Keratinocyte (primary cell): ENCODE measurements around the gene ALOX15B. TPM values are rescaled to one million over a fixed set of nuclear protein-coding genes. Genes with fewer than 3 reads are reported as not detected.
"Not testable (repeated sequence)": the region's sequence is repeated elsewhere in the genome, so short reads cannot be mapped to it uniquely, and the experiment has no call there.

ENCODE experiments used
- DNase-seq: peaks from one replicate; pipeline ENCODE4 v3.0.0-alpha.2; 2011; ENCODE audit warnings: low read depth, missing footprints, low spot score
- FAIRE-seq: peaks from 2 replicates; lab custom pipeline; 2011; peaks lifted over from hg19 to GRCh38; lab: Jason Lieb, UNC
- H2AFZ ChIP-seq: 2 replicates; pipeline ENCODE4 v1.6.0; 2012; ENCODE audit warnings: low read length, control low read depth, inconsistent platforms; ENCODE audit not compliant: control insufficient read depth
- H3K27ac ChIP-seq: 2 replicates; pipeline ENCODE4 v1.5.1; 2011; ENCODE audit warnings: low read length; ENCODE audit not compliant: control insufficient read depth, insufficient read depth
- H3K27me3 ChIP-seq: 3 replicates; pipeline ENCODE4 v1.6.0; 2011; ENCODE audit warnings: low read length; ENCODE audit not compliant: control insufficient read depth, insufficient read depth; ENCODE audit errors: extremely low read depth
- H3K36me3 ChIP-seq, 2 experiments: 2 replicates in 1 of 2; 3 replicates in 1 of 2; pipeline ENCODE4 v1.5.1; 2011; ENCODE audit warnings: low read length in 2 of 2, mild to moderate bottlenecking in 1 of 2; ENCODE audit not compliant: control insufficient read depth in 2 of 2, insufficient read depth in 2 of 2; ENCODE audit errors: extremely low read depth in 1 of 2
- H3K4me1 ChIP-seq: 3 replicates; pipeline ENCODE4 v1.5.1; 2011; ENCODE audit warnings: low read length; ENCODE audit not compliant: control insufficient read depth, insufficient read depth; ENCODE audit errors: extremely low read depth
- H3K4me2 ChIP-seq: 3 replicates; pipeline ENCODE4 v1.6.0; 2011; ENCODE audit warnings: low read depth, low read length; ENCODE audit not compliant: control insufficient read depth, insufficient read depth; ENCODE audit errors: extremely low read depth
- H3K4me3 ChIP-seq, 3 experiments: fragments of 200-600 bp in 1 of 3; sonication (generic) in 1 of 3; 2 replicates in 2 of 3; 3 replicates in 1 of 3; pipeline ENCODE4 v1.5.1; 2011 to 2016; ENCODE audit warnings: low read length in 3 of 3, mild to moderate bottlenecking in 3 of 3, control low read depth in 2 of 3, inconsistent platforms in 1 of 3, low read depth in 1 of 3, mixed read lengths in 1 of 3, mixed run types in 1 of 3, moderate library complexity in 1 of 3; ENCODE audit not compliant: control insufficient read depth in 2 of 3, insufficient read depth in 2 of 3; ENCODE audit errors: extremely low read depth in 1 of 3
- H3K79me2 ChIP-seq: 2 replicates; pipeline ENCODE4 v1.6.0; 2012; ENCODE audit warnings: low read length; ENCODE audit not compliant: control insufficient read depth, insufficient read depth
- H3K9ac ChIP-seq: 3 replicates; pipeline ENCODE4 v1.6.0; 2011; ENCODE audit warnings: low read length; ENCODE audit not compliant: control insufficient read depth, insufficient read depth; ENCODE audit errors: extremely low read depth
- H3K9me1 ChIP-seq: 3 replicates; pipeline ENCODE4 v1.6.0; 2011; ENCODE audit warnings: low read length; ENCODE audit not compliant: control insufficient read depth, insufficient read depth; ENCODE audit errors: extremely low read depth
- H3K9me3 ChIP-seq: 2 replicates; pipeline ENCODE4 v1.5.1; 2012; ENCODE audit warnings: low read depth, low read length; ENCODE audit not compliant: control insufficient read depth
- H4K20me1 ChIP-seq: 3 replicates; pipeline ENCODE4 v1.6.0; 2011; ENCODE audit warnings: low read length; ENCODE audit not compliant: control insufficient read depth, insufficient read depth; ENCODE audit errors: extremely low read depth
- CTCF ChIP-seq, 3 experiments: IDR thresholded peaks in 1 of 3; conservative IDR thresholded peaks in 1 of 3; optimal IDR thresholded peaks in 1 of 3; 2 replicates in 2 of 3; 3 replicates in 1 of 3; pipeline versions ENCODE3 to v1.5.1; 2011; ENCODE audit warnings: low read length in 3 of 3, mild to moderate bottlenecking in 3 of 3, moderate library complexity in 2 of 3, control low read depth in 1 of 3, inconsistent platforms in 1 of 3; ENCODE audit not compliant: insufficient read depth in 2 of 3; ENCODE audit errors: extremely low read depth in 1 of 3
- EZH2 ChIP-seq: IDR thresholded peaks from one replicate; pipeline ENCODE4 v1.6.1; 2012; ENCODE audit warnings: inconsistent platforms, mild to moderate bottlenecking, low read length, moderate library complexity
- dilution Hi-C: fragments of 300-500 bp; cut with MboI; formaldehyde crosslinking; loops from one replicate; pipeline ENCODE4 v1.7.0; 2020; ENCODE audit warnings: low sequenced_read_pairs; ENCODE audit not compliant: extremely low pct_ligation_motif_present
- polyA plus RNA-seq, 5 experiments: library from polyadenylated mRNA; depleted of rRNA in 3 of 5; stranded (reverse) in 3 of 5; stranded (forward) in 1 of 5; unstranded in 1 of 5; fragments of >200 nt; gene quantifications; 1 replicate in 1 of 5; 2 replicates in 3 of 5; 3 replicates in 1 of 5; pipeline versions ENCODE4 v1.2.1 to v1.2.3, GENCODE V29; 2011 to 2012; ENCODE audit warnings: missing spikeins in 2 of 5, low read depth in 1 of 5, low replicate concordance in 1 of 5

The ALOX15B gene
- polyA plus RNA-seq, 1 donor (not counting 4 experiments of a cell fraction or from before 2014, with no cell fraction given) = 29.7 TPM

- dilution Hi-C loops = no loop called here
- TF ChIP-seq CTCF (optimal IDR thresholded peaks at IDR 0.05 in 1 of 3, IDR thresholded peaks at IDR 0.05 in 1 of 3, conservative IDR thresholded peaks at IDR 0.05 in 1 of 3; ENCODE audit: extremely low read depth in 1 of 3, insufficient read depth in 2 of 3, low read length in 3 of 3) = no peak
- no peak for TF ChIP-seq EZH2
These were observed 37.8 kb downstream of the ALOX15B start for GRCh38 chr17:8076502-8077266.

GRCh38 chr17:8077939-8078338 lies 39.1 kb downstream of the ALOX15B start:
- H3K36me3 ChIP-seq, dilution Hi-C loops, H3K9me3 ChIP-seq, H3K27ac ChIP-seq, H4K20me1 ChIP-seq, H3K9me1 ChIP-seq, DNase-seq, FAIRE-seq, H3K4me3 ChIP-seq, H3K79me2 ChIP-seq, H2AFZ ChIP-seq, H3K9ac ChIP-seq, H3K4me2 ChIP-seq: not testable (repeated sequence)
- H3K4me1 ChIP-seq = peaks cover 24% of the 10 kb centered on the region
- peaks cover 25% of the 10 kb centered on the region for H3K27me3 ChIP-seq

More at GRCh38 chr17:8076502-8077266, 37.8 kb downstream of the ALOX15B start:
- Histone ChIP-seq H3K9me3 (no peaks in the 10 kb centered on the region), H3K27ac (no peak overlapping the region), H3K36me3 (no peaks in the 10 kb centered on the region), H3K4me3 (no peak overlapping the region), H3K79me2 (no peaks in the 10 kb centered on the region), H3K4me2 (no peak overlapping the region), H3K9ac (no peak overlapping the region), H2AFZ (no peak overlapping the region), H4K20me1 (no peaks in the 10 kb centered on the region), H3K9me1 (no peaks in the 10 kb centered on the region), H3K4me1 (peaks cover 24% of the 10 kb centered on the region), H3K27me3 (peaks cover 38% of the 10 kb centered on the region)
- DNase-seq (no peak), FAIRE-seq (no peak)
